Activated B cell treated with CpG ODN at 0.5 μM for 24 hours (primary cell): ENCODE results near the gene SCG5. TPM values are rescaled to one million over a fixed set of nuclear protein-coding genes. Genes with fewer than 3 reads are reported as not detected.

Experiments
- ATAC-seq: fragments of 200-7000 bp; cut with Tn5 transposase; one replicate; pipeline ENCODE4 v1.10.0; 2021; ENCODE audit warnings: low read depth, mild to moderate bottlenecking, moderate library complexity
- CTCF ChIA-PET: fragments of 350-600 bp; sonication (Branson Sonifier 250); formaldehyde crosslinking; loops from one replicate; lab custom pipeline; 2021; ENCODE audit warnings: antibody characterized with exemption; lab: Charles Lee
- POLR2A ChIA-PET: fragments of 350-600 bp; sonication (Branson Sonifier 250); formaldehyde crosslinking; loops from one replicate; lab custom pipeline; 2021; ENCODE audit warnings: antibody characterized with exemption; lab: Charles Lee
- DNase-seq: peaks from one replicate; pipeline ENCODE4 v3.0.0; 2022
- H3K27ac Mint-ChIP-seq: one replicate; pipeline ENCODE4 v1.8.0; 2020; ENCODE audit warnings: mixed read lengths
- H3K27me3 Mint-ChIP-seq: one replicate; pipeline ENCODE4 v1.8.0; 2021; ENCODE audit warnings: mixed read lengths
- H3K36me3 Mint-ChIP-seq: one replicate; pipeline ENCODE4 v1.8.0; 2021; ENCODE audit warnings: low read depth, mixed read lengths
- H3K4me1 Mint-ChIP-seq: one replicate; pipeline ENCODE4 v1.8.0; 2021; ENCODE audit warnings: mixed read lengths
- H3K4me3 Mint-ChIP-seq: one replicate; pipeline ENCODE4 v1.8.0; 2020; ENCODE audit warnings: mild to moderate bottlenecking, mixed read lengths
- H3K9me3 Mint-ChIP-seq: one replicate; pipeline ENCODE4 v1.8.0; 2020; ENCODE audit warnings: mixed read lengths
- intact Hi-C: fragments of 100-400 bp; cut with micrococcal nuclease; formaldehyde crosslinking; loops from one replicate; pipeline ENCODE4 v1.15.1; 2024
- total RNA-seq: library from RNA; stranded (reverse); gene quantifications from 2 replicates; pipeline ENCODE4 v1.2.3, GENCODE V29; 2022
- TF ChIP-seq, protein P1 (sequence below): fragments of 200-600 bp; IDR thresholded peaks from one replicate; pipeline ENCODE4 v1.8.0; 2022; ENCODE audit warnings: antibody characterized with exemption, mild to moderate bottlenecking

Gene SCG5
- total RNA-seq, 1 donor from 2014 or later: 0.27 TPM

DNA sequence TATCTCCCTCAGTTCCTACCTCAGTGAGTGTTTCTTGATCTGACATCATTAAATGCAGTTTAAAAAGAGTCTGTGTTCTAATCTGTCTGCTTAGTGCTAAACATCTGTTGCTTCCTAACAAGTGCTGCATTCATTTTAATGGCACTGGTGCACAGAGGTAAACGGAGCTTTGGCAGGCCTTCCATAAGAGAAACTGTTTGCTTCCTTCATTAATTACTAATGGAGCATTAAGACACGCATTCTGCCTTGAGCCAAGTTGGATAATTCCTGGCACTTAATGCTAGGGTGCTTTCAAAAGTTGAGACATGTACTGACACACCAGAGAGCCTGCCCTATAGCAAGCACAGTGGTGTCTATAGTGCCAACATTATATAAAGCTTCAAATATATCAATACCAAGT is 34.7 kb downstream of the SCG5 start:
- no peaks in the 10 kb centered on the region for H3K4me1 Mint-ChIP-seq
- no peak overlapping the region for H3K4me3 Mint-ChIP-seq
- intact Hi-C loops: no loop called here
- CTCF ChIA-PET: interaction anchor here (1.0 kb wide), 1 partner anchor 15 kb away, joined by 3 read pairs; no protein-coding TSS in a partner anchor
- TF ChIP-seq, protein P1, sequence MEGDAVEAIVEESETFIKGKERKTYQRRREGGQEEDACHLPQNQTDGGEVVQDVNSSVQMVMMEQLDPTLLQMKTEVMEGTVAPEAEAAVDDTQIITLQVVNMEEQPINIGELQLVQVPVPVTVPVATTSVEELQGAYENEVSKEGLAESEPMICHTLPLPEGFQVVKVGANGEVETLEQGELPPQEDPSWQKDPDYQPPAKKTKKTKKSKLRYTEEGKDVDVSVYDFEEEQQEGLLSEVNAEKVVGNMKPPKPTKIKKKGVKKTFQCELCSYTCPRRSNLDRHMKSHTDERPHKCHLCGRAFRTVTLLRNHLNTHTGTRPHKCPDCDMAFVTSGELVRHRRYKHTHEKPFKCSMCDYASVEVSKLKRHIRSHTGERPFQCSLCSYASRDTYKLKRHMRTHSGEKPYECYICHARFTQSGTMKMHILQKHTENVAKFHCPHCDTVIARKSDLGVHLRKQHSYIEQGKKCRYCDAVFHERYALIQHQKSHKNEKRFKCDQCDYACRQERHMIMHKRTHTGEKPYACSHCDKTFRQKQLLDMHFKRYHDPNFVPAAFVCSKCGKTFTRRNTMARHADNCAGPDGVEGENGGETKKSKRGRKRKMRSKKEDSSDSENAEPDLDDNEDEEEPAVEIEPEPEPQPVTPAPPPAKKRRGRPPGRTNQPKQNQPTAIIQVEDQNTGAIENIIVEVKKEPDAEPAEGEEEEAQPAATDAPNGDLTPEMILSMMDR: no peak
- no peaks in the 10 kb centered on the region for H3K27me3 Mint-ChIP-seq
- no peak for ATAC-seq
- H3K9me3 Mint-ChIP-seq: no peaks in the 10 kb centered on the region
- POLR2A ChIA-PET: no interaction called here
- H3K27ac Mint-ChIP-seq: no peak overlapping the region
- no peak for DNase-seq
- no peaks in the 10 kb centered on the region for H3K36me3 Mint-ChIP-seq

DNA sequence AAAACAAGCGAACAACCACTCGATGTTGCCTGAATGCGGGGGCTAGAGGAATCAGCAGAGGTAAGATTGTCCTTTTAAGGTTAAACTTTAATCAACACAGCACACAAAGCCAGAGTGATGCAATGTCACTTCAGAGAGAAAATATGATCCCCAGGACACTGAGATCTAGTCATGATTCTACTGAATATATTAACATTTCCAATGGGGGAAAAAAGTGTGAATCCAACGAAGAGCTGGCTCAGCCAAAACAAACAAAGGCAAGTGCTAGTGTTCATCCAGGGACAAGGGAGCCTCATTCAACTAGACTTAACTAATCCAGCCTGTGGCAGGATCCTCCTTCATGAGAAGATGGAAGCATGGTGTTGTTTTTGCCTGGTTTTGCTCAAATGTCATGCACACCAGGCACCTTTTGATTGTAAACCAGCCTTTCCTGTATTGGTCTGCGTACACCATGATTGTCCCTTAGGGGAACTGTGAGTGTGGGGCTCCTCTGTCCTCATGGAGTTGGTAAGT is 35.8 kb downstream of the SCG5 start:
- Mint-ChIP-seq H3K27ac (no peak overlapping the region), H3K4me3 (no peak overlapping the region), H3K36me3 (no peaks in the 10 kb centered on the region), H3K27me3 (no peaks in the 10 kb centered on the region), H3K4me1 (no peaks in the 10 kb centered on the region), H3K9me3 (no peaks in the 10 kb centered on the region)
- ChIA-PET POLR2A (no interaction called here), CTCF (no interaction called here)
- TF ChIP-seq, protein P1: no peak
- intact Hi-C loops: no loop called here
- no peak for ATAC-seq
- DNase-seq: no peak

DNA sequence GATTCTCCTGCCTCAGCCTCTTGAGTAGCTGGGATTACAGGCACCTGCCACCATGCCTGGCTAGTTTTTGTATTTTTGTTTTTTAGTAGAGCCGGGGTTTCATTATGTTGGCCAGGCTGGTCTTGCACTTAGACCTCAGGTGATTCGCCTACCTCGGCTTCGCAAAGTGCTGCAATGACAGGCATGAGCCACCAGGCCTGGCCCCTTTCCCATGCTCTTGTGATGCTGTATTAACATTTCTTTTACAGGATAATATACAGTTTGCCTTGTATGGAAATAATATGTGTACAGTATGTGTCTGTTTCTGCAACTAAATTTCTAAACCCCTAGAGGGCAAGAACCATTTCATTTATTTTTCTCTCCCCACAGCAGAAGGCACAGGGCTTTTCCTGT is 37.8 kb downstream of the SCG5 start:
- intact Hi-C loops: no loop called here
- TF ChIP-seq, protein P1: no peak
- Mint-ChIP-seq H3K9me3 (no peaks in the 10 kb centered on the region), H3K4me3 (no peak overlapping the region), H3K27me3 (no peaks in the 10 kb centered on the region), H3K4me1 (no peaks in the 10 kb centered on the region), H3K27ac (no peak overlapping the region), H3K36me3 (no peaks in the 10 kb centered on the region)
- CTCF ChIA-PET: interaction anchor here (0.6 kb wide), 1 partner anchor 19 kb away, joined by 3 read pairs; no protein-coding TSS in a partner anchor
- DNase-seq (no peak), ATAC-seq (no peak)
- POLR2A ChIA-PET: no interaction called here

DNA sequence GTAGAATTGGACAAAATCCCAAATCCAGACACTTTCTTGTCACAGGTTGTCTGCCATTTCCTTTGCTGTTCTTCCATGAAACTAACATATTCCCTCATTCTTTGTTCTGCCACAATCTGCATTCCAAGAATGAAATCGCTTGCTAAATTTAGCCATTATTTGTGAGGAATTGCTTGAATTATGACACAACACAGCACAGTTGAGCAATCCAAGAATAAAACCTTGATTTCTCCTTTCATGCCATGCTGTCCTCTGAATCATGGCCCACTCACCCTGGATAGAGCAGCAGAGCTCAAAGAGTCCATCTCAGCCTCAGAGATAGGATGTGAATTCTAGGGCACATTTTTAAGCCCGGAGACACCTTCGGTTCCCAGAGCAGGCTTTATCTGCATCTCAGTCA is 41.1 kb downstream of the SCG5 start:
- H3K9me3 Mint-ChIP-seq: no peaks in the 10 kb centered on the region
- CTCF ChIA-PET: no interaction called here

DNA sequence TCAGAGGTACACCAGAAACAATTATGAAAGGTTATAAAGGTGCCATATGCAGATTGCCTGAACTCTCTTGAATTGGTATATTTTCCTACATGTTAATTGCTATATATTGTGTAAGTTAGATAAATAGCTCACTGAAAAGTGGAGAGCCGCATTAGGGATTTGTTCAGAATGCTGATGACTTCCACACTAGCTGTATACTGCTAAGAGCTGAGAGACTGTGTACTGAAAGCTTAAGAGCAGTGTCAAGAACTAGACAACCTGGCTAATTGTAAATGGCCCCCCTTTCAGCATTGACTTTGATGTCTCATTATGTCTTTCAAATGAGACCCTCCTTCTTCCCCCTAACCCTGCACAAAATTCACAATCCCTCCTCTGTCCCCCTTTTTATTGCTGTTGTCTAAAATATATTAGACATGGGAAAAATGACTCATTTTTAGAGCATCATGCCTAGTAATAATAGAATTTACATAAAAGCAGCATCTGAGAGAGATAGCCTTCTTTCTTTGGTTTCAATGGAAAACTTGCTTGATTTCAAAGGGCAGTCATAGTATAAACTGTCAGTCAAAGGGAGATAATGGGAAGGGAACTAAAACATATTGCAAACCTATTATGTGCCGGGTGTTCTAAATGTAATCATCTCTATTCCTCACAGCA is 41.6 kb downstream of the SCG5 start:
- H3K27me3 Mint-ChIP-seq: no peaks in the 10 kb centered on the region
- no peak for ATAC-seq
- intact Hi-C loops: no loop called here
- no peaks in the 10 kb centered on the region for H3K9me3 Mint-ChIP-seq
- no peak for DNase-seq
- H3K36me3 Mint-ChIP-seq: no peaks in the 10 kb centered on the region
- no peak overlapping the region for H3K4me3 Mint-ChIP-seq
- no peaks in the 10 kb centered on the region for H3K4me1 Mint-ChIP-seq
- no peak overlapping the region for H3K27ac Mint-ChIP-seq
- TF ChIP-seq, protein P1: no peak
- POLR2A ChIA-PET: no interaction called here
- CTCF ChIA-PET: no interaction called here

More for the DNA sequence above, 41.1 kb downstream of the SCG5 start:
- H3K27me3 Mint-ChIP-seq: no peaks in the 10 kb centered on the region
- no peak overlapping the region for H3K4me3 Mint-ChIP-seq
- TF ChIP-seq, protein P1: no peak
- ATAC-seq (no peak), DNase-seq (no peak)
- H3K4me1 Mint-ChIP-seq: no peaks in the 10 kb centered on the region
- POLR2A ChIA-PET: no interaction called here
- no peaks in the 10 kb centered on the region for H3K36me3 Mint-ChIP-seq
- intact Hi-C loops: no loop called here
- H3K27ac Mint-ChIP-seq: no peak overlapping the region
